ENCODE results near the gene ZNF385D. TPM values are rescaled to one million over a fixed set of nuclear protein-coding genes. Genes with fewer than 3 reads are reported as not detected.

Gene ZNF385D
- total and polyA plus RNA-seq, 2 of the 13 experiments (the other 11 are each of a cell fraction or from before 2014, with no cell fraction given), result not detected

DNA sequence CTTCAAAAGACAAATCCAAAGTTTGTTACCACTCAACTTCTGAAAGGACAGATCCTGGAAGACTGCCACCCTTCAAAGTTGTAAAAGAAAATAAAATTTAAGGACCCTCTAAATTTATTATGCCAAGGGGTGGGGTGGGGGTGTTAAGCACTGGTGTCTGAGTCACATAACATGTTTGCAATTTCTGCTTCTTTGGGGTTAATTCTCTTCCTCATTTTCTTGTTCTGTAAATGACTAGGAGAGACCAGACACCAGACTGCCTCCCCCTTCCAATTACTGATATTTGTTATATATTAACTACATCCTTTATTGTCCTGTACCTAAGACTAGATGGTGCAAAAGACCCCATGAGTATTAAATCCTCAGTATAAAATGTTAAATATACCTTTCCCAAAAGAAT is 242.8 kb downstream of the ZNF385D start:
- FAIRE-seq (no peak), DNase-seq (ENCODE audit: low spot score) (no peak), ATAC-seq (no peak)
- Histone ChIP-seq H3K4me2 (ENCODE audit: low read depth, low read length) (no peak overlapping the region), H3K27me3 (ENCODE audit: control insufficient read depth in 1 of 2, insufficient read depth in 2 of 2, low read length in 2 of 2) (no peaks in the 10 kb centered on the region), H4K20me1 (ENCODE audit: insufficient read depth, low read length) (no peaks in the 10 kb centered on the region), H3K9ac (ENCODE audit: insufficient read depth, low read depth, low read length) (no peak overlapping the region), H3K4me3 (replicated peaks in 1 of 3; ENCODE audit: insufficient read depth in 1 of 3, low read depth in 2 of 3, low read length in 3 of 3) (no peak overlapping the region), H3K4me1 (ENCODE audit: insufficient read depth, low read length) (no peaks in the 10 kb centered on the region), H2AFZ (ENCODE audit: low read length) (no peak overlapping the region), H3K9me3 (ENCODE audit: low read length) (peaks cover 18% of the 10 kb centered on the region; the same call in 1 of the 2 replicates), H3K27ac (ENCODE audit: extremely low read length, insufficient read depth, low read length) (no peak overlapping the region), H3K79me2 (ENCODE audit: insufficient read depth, low read length) (no peaks in the 10 kb centered on the region), H3K36me3 (replicated peaks in 1 of 2; ENCODE audit: control insufficient read depth in 1 of 2, insufficient read depth in 2 of 2, low read length in 2 of 2) (no peaks in the 10 kb centered on the region)
- POLR2A ChIA-PET, result no interaction called here
- intact Hi-C loops (cut with micrococcal nuclease; ENCODE audit: unreplicated experiment) (no loop called here), in situ Hi-C loops (cut with HindIII; ENCODE audit: extremely low pct_ligation_motif_present, low pct_unique_long_range_greater_than_20kb) (no loop called here)
- no TSS peak for BruUV-seq (replicated peaks)
- CTCF ChIA-PET (ENCODE audit: low intra/inter-chr PET ratio, low total read pairs), result no interaction called here
- TF ChIP-seq SMYD3 (CRISPR knock-in tag; IDR thresholded peaks at IDR 0.05) (no peak), NR3C1 (CRISPR knock-in tag; IDR thresholded peaks at IDR 0.05) (no peak), ZNF30 (CRISPR knock-in tag; IDR thresholded peaks at IDR 0.05) (no peak), ZBTB7B (CRISPR knock-in tag; IDR thresholded peaks at IDR 0.05) (no peak), U2AF2 (IDR thresholded peaks at IDR 0.05; ENCODE audit: low read depth, low read length) (no peak), ZNF615 (CRISPR knock-in tag; IDR thresholded peaks at IDR 0.05; ENCODE audit: borderline replicate concordance) (no peak), ZNF781 (CRISPR knock-in tag; IDR thresholded peaks at IDR 0.05; ENCODE audit: borderline replicate concordance, not compliant biosample characterization) (no peak), KDM5B (CRISPR knock-in tag; IDR thresholded peaks at IDR 0.05; ENCODE audit: borderline replicate concordance) (no peak)
- TF ChIP-seq, protein P1, sequence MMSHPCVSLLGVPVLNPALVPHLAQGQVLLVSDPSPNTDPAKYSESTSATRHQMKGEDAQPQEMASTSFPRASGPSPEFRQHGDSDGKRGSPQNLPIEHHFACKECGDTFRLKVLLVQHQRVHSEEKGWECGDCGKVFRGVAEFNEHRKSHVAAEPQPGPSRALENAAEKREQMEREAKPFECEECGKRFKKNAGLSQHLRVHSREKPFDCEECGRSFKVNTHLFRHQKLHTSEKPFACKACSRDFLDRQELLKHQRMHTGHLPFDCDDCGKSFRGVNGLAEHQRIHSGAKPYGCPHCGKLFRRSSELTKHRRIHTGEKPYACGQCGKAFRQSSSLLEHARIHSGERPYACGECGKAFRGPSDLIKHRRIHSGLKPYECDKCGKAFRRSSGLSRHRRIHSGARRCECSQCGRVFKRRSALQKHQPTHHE (CRISPR knock-in tag; IDR thresholded peaks at IDR 0.05; ENCODE audit: borderline replicate concordance), result no peak
- TF ChIP-seq, protein P2, sequence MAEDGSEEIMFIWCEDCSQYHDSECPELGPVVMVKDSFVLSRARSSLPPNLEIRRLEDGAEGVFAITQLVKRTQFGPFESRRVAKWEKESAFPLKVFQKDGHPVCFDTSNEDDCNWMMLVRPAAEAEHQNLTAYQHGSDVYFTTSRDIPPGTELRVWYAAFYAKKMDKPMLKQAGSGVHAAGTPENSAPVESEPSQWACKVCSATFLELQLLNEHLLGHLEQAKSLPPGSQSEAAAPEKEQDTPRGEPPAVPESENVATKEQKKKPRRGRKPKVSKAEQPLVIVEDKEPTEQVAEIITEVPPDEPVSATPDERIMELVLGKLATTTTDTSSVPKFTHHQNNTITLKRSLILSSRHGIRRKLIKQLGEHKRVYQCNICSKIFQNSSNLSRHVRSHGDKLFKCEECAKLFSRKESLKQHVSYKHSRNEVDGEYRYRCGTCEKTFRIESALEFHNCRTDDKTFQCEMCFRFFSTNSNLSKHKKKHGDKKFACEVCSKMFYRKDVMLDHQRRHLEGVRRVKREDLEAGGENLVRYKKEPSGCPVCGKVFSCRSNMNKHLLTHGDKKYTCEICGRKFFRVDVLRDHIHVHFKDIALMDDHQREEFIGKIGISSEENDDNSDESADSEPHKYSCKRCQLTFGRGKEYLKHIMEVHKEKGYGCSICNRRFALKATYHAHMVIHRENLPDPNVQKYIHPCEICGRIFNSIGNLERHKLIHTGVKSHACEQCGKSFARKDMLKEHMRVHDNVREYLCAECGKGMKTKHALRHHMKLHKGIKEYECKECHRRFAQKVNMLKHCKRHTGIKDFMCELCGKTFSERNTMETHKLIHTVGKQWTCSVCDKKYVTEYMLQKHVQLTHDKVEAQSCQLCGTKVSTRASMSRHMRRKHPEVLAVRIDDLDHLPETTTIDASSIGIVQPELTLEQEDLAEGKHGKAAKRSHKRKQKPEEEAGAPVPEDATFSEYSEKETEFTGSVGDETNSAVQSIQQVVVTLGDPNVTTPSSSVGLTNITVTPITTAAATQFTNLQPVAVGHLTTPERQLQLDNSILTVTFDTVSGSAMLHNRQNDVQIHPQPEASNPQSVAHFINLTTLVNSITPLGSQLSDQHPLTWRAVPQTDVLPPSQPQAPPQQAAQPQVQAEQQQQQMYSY (CRISPR knock-in tag; IDR thresholded peaks at IDR 0.05), result no peak

All from HepG2 (cell line).